Measurements from ENCODE around the gene EDDM3A.

EDDM3A gene

GRCh38 chr14:20789230-20789813 is 43.6 kb downstream of the EDDM3A start:
- no peak for DNase-seq (ENCODE audit: low read depth in 2 of 2)

GRCh38 chr14:20790464-20791116 is 44.9 kb downstream of the EDDM3A start:
- no peak for DNase-seq (ENCODE audit: low read depth in 2 of 2)

DNA sequence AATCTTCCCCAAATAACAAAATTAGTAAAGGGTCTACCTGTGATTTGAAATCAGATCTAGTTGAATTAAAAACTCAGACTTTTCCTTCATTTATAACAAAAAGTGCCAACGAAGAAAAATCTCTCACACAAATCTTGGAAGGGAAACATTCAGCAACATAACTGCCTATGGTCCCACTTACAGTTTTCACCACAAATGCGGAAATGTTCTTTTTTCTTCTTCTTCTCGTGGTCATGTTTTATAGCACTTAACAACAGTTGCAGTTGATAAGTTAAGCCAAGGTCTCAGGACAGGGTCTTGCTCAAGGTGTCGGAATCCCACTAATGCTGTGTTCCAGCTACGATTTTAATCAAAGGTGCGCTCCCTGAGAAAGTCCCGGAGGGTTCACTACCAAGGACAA is 45.5 kb downstream of the EDDM3A start:
- no peak for DNase-seq (ENCODE audit: low read depth in 2 of 2)

- DNase-seq (ENCODE audit: low read depth in 2 of 2): no peak
These were observed 45.9 kb downstream of the EDDM3A start for GRCh38 chr14:20791597-20791996.

DNA sequence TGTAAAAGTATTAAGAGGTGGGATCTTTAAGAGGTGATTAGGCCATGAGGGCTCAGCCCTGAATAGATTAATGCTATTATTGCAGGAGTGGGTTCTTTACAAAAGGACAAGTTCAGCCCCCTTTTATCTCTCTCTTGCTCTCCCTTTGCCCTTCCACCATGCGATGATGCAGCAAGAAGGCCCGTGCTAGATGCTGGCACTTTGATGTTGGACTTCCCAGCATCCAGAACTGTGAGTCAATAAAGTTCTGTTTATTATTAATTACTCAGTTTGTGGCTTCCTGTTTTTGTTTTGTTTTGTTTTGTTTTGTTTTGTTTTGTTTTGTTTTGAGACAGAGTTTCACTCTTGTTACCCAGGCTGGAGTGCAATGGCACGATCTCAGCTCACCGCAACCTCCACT is 46.9 kb downstream of the EDDM3A start:
- no peak for DNase-seq (ENCODE audit: low read depth in 2 of 2)

DNA sequence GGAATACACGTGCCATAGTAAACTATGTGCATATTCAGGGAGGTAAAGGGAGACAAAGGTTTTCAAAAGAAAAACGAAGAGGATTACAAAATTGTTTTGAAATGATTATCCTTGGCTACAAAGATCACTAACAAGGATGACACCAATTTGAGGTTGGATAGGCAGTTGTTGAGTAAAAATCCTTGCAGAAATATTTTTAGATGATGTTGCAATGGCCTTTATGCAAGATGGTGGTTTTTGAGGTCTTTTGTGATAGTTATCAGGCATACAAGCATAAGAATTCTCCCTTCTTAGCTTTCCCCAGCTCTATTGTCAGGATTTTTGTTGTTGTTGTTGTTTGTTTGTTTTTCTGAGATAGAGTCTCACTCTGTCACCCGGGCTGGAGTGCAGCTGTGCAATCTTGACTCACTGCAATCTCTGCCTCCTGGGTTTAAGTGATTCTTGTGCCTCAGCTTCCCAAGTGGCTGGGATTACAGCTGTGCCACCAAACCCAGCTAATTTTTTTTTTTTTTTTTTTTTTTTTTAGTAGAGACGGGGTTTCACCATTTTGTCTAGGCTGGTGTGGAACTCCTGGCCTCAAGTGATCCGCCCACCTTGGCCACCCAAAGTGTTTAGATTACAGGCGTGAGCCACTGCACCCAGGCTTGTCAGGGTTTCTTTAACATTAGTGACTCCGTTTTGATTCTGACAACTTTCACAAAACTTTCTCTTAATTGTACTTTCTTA is 49.1 kb downstream of the EDDM3A start:
- DNase-seq (ENCODE audit: low read depth in 2 of 2): no peak

DNA sequence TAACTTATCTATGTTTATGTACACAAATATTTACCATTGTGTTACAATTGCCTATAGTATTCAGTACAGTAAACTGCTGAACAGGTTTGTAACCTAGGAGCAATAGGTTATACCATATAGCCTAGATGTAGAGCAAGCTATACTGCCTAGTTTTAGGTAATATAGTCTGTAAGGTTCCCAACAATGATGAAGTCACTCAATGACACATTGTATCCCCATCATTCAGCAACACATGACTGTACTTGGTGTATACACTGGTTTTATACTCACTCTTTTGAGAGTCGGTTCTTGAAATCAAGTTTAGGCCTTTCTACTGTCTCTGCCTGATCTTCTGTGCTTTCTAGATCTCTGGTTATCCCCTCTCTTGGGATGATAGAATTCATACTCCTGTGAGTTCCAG is 51.5 kb downstream of the EDDM3A start:
- no peak for DNase-seq (ENCODE audit: low read depth in 2 of 2)

Data from stimulated activated CD8-positive, alpha-beta memory T cell treated with anti-CD3 and anti-CD28 coated beads, Interleukin-15, amount 100 ng/mL, for 48 hours (primary cell).